GM12878 (cell line): Measurements from ENCODE around the gene BARD1.

ENCODE experiments used
- CREM ChIP-seq: IDR thresholded peaks from 2 replicates; pipeline ENCODE4 v1.6.1; 2014; ENCODE audit warnings: antibody characterized with exemption, low read depth
- ZZZ3 ChIP-seq: IDR thresholded peaks from 2 replicates; pipeline ENCODE4 v1.6.1; 2011; ENCODE audit warnings: low read depth; ENCODE audit not compliant: control insufficient read depth, insufficient read length
- TF ChIP-seq, protein P1 (sequence below): IDR thresholded peaks from 2 replicates; pipeline ENCODE4 v1.6.1; 2011; ENCODE audit warnings: low read depth, low read length, improper control_type of control experiment, borderline replicate concordance

DNA sequence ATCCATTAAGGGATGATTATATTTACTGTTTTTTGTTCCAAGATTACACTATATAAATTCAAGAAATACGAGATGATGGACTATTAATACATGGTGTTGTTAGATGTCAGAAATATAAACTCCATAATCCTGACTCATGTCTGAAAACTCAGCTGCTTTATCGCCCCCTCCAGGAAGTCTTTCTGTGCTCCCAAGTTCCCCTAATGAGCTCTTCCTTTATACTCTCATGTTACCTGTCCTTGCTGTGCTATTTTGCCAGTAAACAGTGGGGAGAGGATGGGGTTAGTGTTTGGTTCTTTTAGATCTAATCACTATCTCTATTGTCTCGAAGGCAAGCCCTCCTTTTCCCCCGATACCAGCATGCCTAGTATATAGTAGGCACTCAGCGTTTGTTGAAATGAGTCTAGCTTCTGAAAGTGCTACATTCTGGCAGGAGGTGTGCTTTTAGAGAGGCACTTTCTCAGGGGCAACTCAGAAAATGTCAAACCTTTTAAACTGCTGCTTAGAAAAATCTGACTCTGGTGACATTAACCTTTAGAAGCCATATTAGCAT, 21.4 kb upstream of the BARD1 start:
- TF ChIP-seq ZZZ3 = no peak
- no peak for TF ChIP-seq CREM
- TF ChIP-seq, protein P1, sequence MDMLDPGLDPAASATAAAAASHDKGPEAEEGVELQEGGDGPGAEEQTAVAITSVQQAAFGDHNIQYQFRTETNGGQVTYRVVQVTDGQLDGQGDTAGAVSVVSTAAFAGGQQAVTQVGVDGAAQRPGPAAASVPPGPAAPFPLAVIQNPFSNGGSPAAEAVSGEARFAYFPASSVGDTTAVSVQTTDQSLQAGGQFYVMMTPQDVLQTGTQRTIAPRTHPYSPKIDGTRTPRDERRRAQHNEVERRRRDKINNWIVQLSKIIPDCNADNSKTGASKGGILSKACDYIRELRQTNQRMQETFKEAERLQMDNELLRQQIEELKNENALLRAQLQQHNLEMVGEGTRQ = no peak
